ENCODE measurements around the gene GARS1. TPM values are rescaled to one million over a fixed set of nuclear protein-coding genes. Genes with fewer than 3 reads are reported as not detected.

GARS1 gene
- total RNA-seq, 1 donor from 2014 or later = 51.2 TPM

DNA sequence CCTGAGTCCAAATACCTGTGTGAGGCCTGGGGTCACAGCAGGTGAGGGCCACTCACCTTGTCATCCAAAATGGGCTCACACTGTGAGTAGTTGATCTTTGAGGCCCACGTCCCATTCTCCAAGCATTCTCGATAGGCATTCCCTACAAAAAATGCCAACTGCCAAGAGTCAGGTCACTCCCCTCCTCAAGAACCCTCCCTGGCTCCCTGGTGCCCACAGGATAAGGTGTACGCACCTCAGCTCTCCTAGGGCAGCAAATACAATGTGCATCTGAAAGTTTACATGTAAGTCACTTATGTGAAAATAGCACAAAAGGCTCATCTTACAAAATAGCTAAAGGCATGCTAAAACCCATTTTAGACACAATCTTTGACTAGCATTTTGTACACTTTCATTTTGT, 72.5 kb downstream of the GARS1 start:
- DNase-seq (ENCODE audit: low spot score) = no peak
- intact Hi-C loops (cut with DNase I) = no loop called here

DNA sequence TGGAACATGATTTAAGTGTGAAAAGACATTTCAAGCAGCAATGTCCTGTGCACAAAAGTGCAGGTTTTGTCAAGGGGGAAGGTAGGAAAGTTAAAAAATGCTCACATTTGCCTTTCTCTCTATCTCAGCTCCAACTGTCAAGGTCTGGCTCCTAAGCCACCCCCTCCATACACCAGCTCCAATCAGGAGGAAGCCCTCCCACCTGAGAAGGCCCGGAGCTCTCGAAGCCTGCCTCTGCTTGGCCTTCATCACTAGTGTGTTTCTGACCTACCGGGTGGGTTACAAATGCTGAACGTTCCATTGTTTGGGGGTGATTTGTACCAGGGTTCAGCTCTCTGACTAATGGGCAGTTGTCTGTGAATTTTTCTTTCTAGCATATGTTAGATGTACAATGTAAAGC, 73.4 kb downstream of the GARS1 start:
- DNase-seq (ENCODE audit: low spot score) = no peak
- intact Hi-C loops (cut with DNase I) = no loop called here

DNA sequence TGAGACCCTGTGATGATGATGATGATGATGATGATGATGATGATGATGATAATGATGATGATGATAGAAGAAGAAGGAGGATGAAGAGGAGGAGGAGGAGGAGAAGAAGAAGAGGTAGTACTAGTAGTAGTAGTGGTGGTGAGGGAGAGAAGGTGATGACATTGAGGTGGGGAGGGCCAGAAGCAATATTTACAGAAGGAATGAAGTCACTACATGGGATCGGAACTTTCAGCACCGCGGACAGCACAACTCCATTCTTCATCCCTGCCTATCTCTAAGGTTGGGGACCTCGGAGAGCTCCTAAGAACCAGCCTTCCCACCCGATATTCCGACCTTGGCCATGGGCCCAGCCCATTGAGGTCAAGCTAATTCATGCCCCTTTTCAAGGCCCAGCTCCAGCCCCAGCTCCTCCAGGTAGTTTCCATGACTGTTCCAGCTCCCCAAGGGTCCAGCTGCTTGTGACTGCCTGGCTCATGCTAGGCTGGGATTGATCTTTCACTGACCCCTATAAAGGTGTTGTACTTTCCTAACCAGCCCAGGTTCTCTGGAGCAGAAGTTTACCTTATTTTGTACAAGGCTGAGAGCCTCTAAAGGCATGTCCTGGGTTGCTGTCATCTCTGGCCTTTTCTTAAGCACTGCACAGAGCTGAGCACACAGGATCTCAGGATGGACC, 77.3 kb downstream of the GARS1 start:
- intact Hi-C loops (cut with DNase I) = no loop called here
- no peak for DNase-seq (ENCODE audit: low spot score)

DNA sequence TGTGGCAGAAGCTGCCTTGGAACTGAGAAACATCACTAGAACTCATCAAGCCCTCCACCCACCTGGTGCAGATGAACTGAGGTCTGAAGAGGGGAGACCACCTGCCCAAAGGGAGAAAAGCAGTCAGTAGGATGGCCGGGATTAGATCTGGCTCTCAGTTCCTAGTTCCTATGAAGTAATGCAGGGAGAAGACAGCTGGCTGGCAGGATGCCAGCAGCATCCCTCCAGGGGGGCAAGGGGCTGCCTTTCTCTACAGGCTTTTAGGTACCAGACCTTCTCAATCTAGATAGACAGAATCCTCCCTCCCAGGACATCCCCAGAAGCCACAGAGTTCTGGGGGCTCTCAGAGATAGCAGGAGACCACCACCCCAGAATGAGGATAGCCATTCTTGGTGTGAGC, 79.7 kb downstream of the GARS1 start:
- no peak for DNase-seq (ENCODE audit: low spot score)
- intact Hi-C loops (cut with DNase I) = no loop called here

DNA sequence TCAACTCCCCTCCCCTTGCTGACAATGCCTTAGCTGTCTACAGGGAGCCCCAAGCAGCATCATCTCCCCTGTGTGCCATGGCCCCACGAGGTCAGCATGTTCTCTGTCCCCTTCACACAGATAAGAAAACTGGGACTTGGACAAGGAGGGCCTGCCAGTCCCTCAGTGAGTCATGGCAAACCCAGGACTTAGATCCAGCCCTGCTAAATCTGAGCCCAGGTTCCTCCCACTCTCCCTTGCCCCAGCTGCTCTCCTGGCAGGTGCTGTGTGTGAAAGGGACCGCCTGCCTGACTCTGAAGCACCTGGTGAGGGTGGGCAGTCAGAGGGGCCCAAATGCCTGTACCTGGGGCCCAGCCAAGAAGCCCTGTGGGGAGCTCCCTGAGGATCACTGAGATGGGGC, 80.2 kb downstream of the GARS1 start:
- intact Hi-C loops (cut with DNase I) = no loop called here
- no peak for DNase-seq (ENCODE audit: low spot score)

DNA sequence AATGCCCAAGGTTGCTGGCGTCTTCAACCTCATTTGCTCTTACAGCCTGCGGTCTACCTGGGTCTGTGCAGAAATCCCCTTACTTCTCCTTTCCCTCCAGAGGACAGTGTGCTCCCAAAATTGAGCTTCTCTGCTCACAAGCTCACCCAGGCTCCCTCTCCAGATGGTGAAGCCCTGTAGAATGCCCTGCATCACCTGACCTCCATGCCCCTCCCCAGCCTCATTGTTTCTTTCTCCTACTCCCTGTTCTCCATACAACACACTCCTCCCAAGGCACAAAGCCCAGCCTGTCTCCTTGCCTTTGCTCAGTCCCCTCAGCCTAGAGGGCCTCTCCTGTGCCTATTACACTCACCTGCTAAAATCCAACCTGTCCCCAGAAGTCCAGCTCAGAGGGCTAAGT, 84.1 kb downstream of the GARS1 start:
- intact Hi-C loops (cut with DNase I) = no loop called here
- DNase-seq (ENCODE audit: low spot score) = no peak

DNA sequence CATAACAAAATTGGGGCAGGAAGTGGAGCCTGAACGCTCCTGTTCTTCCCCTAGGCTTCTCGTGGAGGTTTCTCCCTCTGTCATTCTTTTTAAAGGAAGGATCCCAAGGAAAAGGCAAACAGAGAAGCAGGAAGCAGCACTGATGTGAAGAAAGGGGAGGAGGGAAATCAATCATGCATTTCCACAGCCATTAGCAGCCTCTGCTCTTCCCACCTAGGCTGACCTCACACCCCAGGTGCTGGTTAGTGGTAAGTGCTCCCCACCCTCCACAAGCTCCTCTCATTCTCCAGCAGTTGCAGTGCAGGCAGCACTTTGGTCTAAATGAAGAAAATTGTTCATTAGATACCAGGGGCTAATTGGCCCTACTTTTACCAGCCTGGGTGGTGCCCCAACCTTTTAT, 85.0 kb downstream of the GARS1 start:
- intact Hi-C loops (cut with DNase I) = loop anchor here (2.0 kb wide), 1 partner anchor 61 kb away; no protein-coding TSS in a partner anchor
- no peak for DNase-seq (ENCODE audit: low spot score)

DNA sequence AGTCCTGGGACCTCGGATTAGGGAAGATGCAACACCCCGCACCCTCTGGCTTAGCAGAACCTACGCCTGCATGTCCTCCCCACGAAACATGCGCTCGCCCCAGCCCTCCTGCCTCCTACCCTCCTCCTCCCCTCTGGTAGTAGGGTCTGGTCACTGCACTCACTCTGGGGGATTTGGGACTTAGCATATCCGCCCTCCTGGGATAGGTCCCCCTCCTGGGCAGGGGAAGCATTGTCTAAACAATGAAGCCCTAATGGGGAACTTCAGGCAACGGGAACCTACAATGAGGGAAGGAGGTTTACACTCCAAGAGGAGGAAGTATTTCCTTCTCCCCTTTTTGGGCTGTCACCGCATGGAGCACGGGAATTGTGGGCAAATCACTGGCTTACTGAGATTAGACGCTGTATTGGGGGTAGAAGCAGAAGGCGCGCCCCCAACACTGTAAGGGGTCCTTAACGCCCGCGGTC, 86.7 kb downstream of the GARS1 start:
- DNase-seq (ENCODE audit: low spot score) = no peak
- intact Hi-C loops (cut with DNase I) = loop anchor here (2.0 kb wide), 1 partner anchor 59 kb away; no protein-coding TSS in a partner anchor

DNA sequence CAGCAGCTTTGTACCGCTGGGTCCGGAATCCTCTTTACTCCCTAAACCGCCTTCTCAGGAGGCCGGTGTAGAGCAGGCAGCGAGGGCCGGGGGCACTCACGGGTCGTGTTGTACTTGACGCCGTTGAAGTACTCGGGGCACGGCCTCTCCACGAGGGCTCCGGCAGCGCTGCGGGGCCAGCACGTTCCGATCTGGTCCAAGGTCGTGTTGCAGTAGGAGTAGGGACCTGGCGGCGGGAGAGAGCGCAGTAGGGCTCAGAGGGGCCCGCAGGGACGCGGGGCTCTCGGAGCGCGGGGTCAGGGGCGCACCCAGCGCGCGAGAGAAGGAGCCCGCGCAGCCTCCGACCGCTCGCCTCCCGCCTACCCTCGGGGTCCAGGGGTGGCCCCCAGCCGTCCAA, 87.1 kb downstream of the GARS1 start:
- intact Hi-C loops (cut with DNase I) = loop anchor here (2.0 kb wide), 1 partner anchor 59 kb away; no protein-coding TSS in a partner anchor

DNA sequence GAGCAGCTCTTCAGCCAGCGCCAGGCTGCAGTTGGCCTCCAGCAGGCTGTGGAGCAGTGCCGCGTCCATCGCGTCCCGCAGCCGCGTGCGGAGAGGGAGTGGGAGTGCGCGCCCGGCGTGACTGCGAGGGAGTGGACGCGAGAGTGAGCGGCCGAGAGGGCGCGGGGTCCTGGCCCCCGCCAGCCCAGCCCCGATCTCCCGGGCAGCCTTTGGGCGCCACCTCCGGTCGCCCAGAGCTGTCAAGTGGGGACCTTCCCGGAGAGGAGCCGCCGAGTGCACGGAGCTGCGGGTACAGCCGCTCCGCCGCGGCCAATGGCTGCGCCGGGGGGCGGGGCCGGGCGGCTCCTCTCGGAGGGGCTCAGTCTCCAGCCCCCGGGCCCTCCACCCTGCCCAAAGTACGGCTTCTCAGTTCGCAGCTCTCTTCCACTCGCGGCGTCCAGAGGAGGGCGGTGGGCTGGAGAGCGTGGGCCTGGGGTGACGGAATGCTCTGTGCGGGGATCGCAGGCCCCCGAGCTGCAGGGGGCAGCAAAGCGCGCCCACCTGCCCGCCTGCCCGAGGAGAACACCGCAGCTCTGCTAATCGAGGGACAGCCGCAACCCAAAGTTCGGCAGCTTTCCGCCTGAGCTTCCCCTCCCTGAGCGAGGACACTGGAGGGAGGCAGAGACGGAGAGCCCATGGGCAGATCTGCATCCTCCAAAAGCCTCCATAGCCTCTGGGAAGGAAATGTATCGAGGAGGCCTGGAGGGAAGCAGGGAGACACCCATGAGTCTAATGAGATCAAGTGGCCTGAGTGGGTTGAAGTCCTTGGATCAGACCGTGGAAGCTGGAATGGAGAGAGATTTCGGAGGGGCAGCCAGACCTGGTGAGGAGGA, 87.8 kb downstream of the GARS1 start, which contains the start of gene CRHR2:
Gene CRHR2 (minus strand): TSS at position 245 of the 872 bp plus-strand sequence. CDS start 176 bp downstream, at position 69.
- intact Hi-C loops (cut with DNase I) = no loop called here
- no peak for DNase-seq (ENCODE audit: low spot score)

More for the DNA sequence above, 87.1 kb downstream of the GARS1 start:
- no peak for DNase-seq (ENCODE audit: low spot score)

DNA sequence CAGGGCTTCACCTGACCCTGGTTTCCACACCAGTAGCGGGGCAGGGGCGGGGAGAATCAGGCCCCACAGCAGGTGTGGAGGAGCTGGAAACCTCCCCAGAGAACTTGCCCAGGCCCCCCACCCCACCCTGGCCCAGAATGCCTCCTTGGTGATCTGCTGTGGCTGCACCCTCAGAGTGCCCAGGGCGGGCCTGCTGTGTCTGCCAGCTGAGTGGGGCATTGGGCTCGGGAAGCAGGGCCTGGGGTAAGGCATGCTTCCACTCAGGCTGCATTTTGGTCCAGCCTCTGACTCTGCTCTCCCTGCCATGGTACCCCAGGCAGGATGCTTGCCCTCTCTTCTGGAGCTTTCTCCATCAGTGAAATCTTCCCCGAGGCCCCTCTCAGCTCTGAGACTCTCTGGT, 88.6 kb downstream of the GARS1 start:
- no peak for DNase-seq (ENCODE audit: low spot score)
- intact Hi-C loops (cut with DNase I) = no loop called here

Other genes starting within 250 kb of the GARS1 start
- gene NOD1, start 116.1 kb upstream of the GARS1 start, total RNA-seq = 13.2 TPM
- 20.8 TPM for gene GGCT, start 90.0 kb upstream of the GARS1 start, total RNA-seq
- 0.57 TPM for gene CRHR2, start 87.6 kb downstream of the GARS1 start, total RNA-seq
- 17.3 TPM for gene INMT, start 157.3 kb downstream of the GARS1 start, total RNA-seq
- 2.1 TPM for gene MINDY4, start 176.5 kb downstream of the GARS1 start, total RNA-seq

Measured in cardiac septum (tissue), 1 donor.